HepG2 (cell line): ENCODE data around the gene SDK2. TPM values are rescaled to one million over a fixed set of nuclear protein-coding genes. Genes with fewer than 3 reads are reported as not detected.
A peak's percentile ranks its signal among the peaks of the same experiment; 100 is the strongest.

Source experiments
- ATAC-seq: fragments of 200-7000 bp; cut with Tn5 transposase; 3 replicates; pipeline ENCODE4 v1.9.1; 2020; ENCODE audit warnings: mild to moderate bottlenecking, moderate library complexity
- BruUV-seq: library from RNA; stranded (reverse); fragments of 400-500 nt; replicated peaks from 2 replicates; lab custom pipeline; 2021; lab: Mats Ljungman, UMichigan
- CTCF ChIA-PET: fragments of 300-600 bp; formaldehyde crosslinking; extraction: SDS; loops from one replicate; lab custom pipeline; 2021; ENCODE audit warnings: low total read pairs, inconsistent platforms, low intra/inter-chr PET ratio; lab: Yijun Ruan, JAX
- POLR2A ChIA-PET: fragments of 350-600 bp; sonication (Branson Sonifier 250); formaldehyde crosslinking; loops from one replicate; lab custom pipeline; 2020; ENCODE audit warnings: antibody characterized with exemption, inconsistent platforms; lab: Yijun Ruan, JAX
- DNase-seq: peaks from one replicate; pipeline ENCODE4 v3.0.0-alpha.2; 2015; ENCODE audit warnings: low spot score
- FAIRE-seq: peaks from 3 replicates; lab custom pipeline; 2011; peaks lifted over from hg19 to GRCh38; lab: Jason Lieb, UNC
- H2AFZ ChIP-seq: one replicate; pipeline ENCODE4 v1.6.1; 2011; ENCODE audit warnings: low read length, inconsistent platforms
- H3K27ac ChIP-seq: fragments of 300-600 bp; 3 replicates; pipeline ENCODE4 v1.8.0; 2011; ENCODE audit warnings: mixed run types, mild to moderate bottlenecking, mixed read lengths, low read length, inconsistent platforms; ENCODE audit not compliant: insufficient read depth; ENCODE audit errors: extremely low read length
- H3K27me3 ChIP-seq, 2 experiments: fragments of 200-600 bp in 1 of 2; 2 replicates in 1 of 2; 3 replicates in 1 of 2; pipeline versions ENCODE4 v1.6.0 to v1.8.0; 2011; ENCODE audit warnings: low read length in 2 of 2, mild to moderate bottlenecking in 2 of 2, moderate library complexity in 2 of 2, inconsistent platforms in 1 of 2; ENCODE audit not compliant: insufficient read depth in 2 of 2, control insufficient read depth in 1 of 2
- H3K36me3 ChIP-seq, 2 experiments: fragments of 200-600 bp in 1 of 2; replicated peaks in 1 of 2; 2 replicates in 1 of 2; 3 replicates in 1 of 2; pipeline versions ENCODE4 v1.5.1 to v1.8.0; 2011; ENCODE audit warnings: low read length in 2 of 2, inconsistent platforms in 1 of 2; ENCODE audit not compliant: insufficient read depth in 2 of 2, control insufficient read depth in 1 of 2
- H3K4me1 ChIP-seq: 2 replicates; pipeline ENCODE4 v1.5.1; 2012; ENCODE audit warnings: low read length, inconsistent platforms; ENCODE audit not compliant: insufficient read depth
- H3K4me2 ChIP-seq: 2 replicates; pipeline ENCODE4 v1.6.0; 2011; ENCODE audit warnings: low read depth, low read length, inconsistent platforms
- H3K4me3 ChIP-seq, 3 experiments: fragments of 200-600 bp in 1 of 3; sonication (generic), shearing (Covaris generic) in 1 of 3; replicated peaks in 1 of 3; 2 replicates each; pipeline ENCODE4 v1.5.1; 2011 to 2016; ENCODE audit warnings: low read length in 3 of 3, inconsistent platforms in 2 of 3, low read depth in 2 of 3, mild to moderate bottlenecking in 2 of 3, control low read depth in 1 of 3, mixed read lengths in 1 of 3; ENCODE audit not compliant: insufficient read depth in 1 of 3
- H3K79me2 ChIP-seq: one replicate; pipeline ENCODE4 v1.6.1; 2011; ENCODE audit warnings: low read length, inconsistent platforms; ENCODE audit not compliant: insufficient read depth
- H3K9ac ChIP-seq: 2 replicates; pipeline ENCODE4 v1.6.0; 2011; ENCODE audit warnings: mild to moderate bottlenecking, low read depth, low read length, inconsistent platforms; ENCODE audit not compliant: insufficient read depth
- H3K9me3 ChIP-seq: 2 replicates; pipeline ENCODE4 v1.5.1; 2012; ENCODE audit warnings: mild to moderate bottlenecking, low read length
- H4K20me1 ChIP-seq: 2 replicates; pipeline ENCODE4 v1.6.0; 2011; ENCODE audit warnings: inconsistent platforms, mild to moderate bottlenecking, low read length, moderate library complexity; ENCODE audit not compliant: insufficient read depth
- REST ChIP-seq, 2 experiments: IDR thresholded peaks; 2 replicates each; pipeline ENCODE4 v1.6.1; 2011 to 2012; ENCODE audit warnings: low read length in 2 of 2, borderline replicate concordance in 1 of 2, low read depth in 1 of 2, mild to moderate bottlenecking in 1 of 2, moderate library complexity in 1 of 2
- SMAD9 ChIP-seq: sonication (generic); formaldehyde crosslinking; IDR thresholded peaks from 2 replicates; pipeline ENCODE4 v1.5.1; 2020; ENCODE audit warnings: mild to moderate bottlenecking, missing genetic modification reagents
- ZNF354B ChIP-seq: sonication (generic); formaldehyde crosslinking; IDR thresholded peaks from 2 replicates; pipeline ENCODE4 v1.8.0; 2022; ENCODE audit warnings: mild to moderate bottlenecking, missing genetic modification reagents
- WGBS: methylation state at CpG from one replicate; pipeline ENCODE4 v1.1.6; 2017; ENCODE audit warnings: low lambda C conversion rate; 5-methylcytosine and 5-hydroxymethylcytosine counted together
- in situ Hi-C: cut with HindIII; loops from 2 replicates; pipeline ENCODE4 v1.10.0; 2017; ENCODE audit warnings: low pct_unique_long_range_greater_than_20kb; ENCODE audit not compliant: extremely low pct_ligation_motif_present
- intact Hi-C: fragments of 100-400 bp; cut with micrococcal nuclease; formaldehyde crosslinking; loops from one replicate; pipeline ENCODE4 v1.10.0; 2022; ENCODE audit not compliant: unreplicated experiment
- polyA plus RNA-seq, 8 experiments: library from polyadenylated mRNA; depleted of rRNA in 3 of 8; stranded (reverse) in 7 of 8; unstranded in 1 of 8; fragments of >200 nt; fragmentation: Illumina TruSeq in 4 of 8; extraction: Trizol in 4 of 8; gene quantifications; 2 replicates each; pipeline versions ENCODE4 v1.2.1 to v1.2.3, GENCODE V29; 2011 to 2016; ENCODE audit warnings: low read depth in 4 of 8, missing spikeins in 1 of 8, mixed read lengths in 1 of 8; ENCODE audit not compliant: insufficient read depth in 1 of 8
- total RNA-seq, 5 experiments: library from RNA; depleted of rRNA; stranded (reverse); fragments of >200 nt; fragmentation: Illumina TruSeq; extraction: Trizol; gene quantifications; 2 replicates each; pipeline ENCODE4 v1.2.3, GENCODE V29; 2016; ENCODE audit warnings: low read depth in 1 of 5

Gene SDK2
- total and polyA plus RNA-seq, 2 of the 13 experiments (the other 11 are each of a cell fraction or from before 2014, with no cell fraction given) = not detected

DNA sequence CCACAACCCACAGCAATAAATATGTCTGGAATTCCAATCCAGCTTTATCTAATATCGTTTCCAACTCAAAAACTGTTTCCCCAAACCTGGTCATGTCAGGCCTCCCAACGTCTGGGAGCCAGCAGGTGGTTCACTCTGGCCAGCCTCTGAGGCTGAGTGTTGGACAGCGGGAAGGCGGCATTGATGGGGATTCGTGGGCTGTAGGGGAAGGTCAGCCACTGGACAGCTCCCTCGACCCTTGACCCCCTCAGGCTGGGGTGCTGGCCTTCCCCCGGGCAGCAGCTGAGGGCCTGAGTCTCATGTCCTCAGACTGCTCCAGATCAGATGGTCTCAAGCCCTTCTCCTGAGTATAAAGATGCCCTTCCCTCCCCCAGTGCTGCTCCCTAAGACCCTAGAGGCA, 50.2 kb downstream of the SDK2 start:
- H2AFZ ChIP-seq = no peak overlapping the region
- H3K27ac ChIP-seq = no peak overlapping the region
- DNase-seq = no peak
- 34% methylated on average over 5 of the region's 7 CpGs for WGBS
- intact Hi-C loops = no loop called here
- no peak overlapping the region for H3K4me3 ChIP-seq
- TF ChIP-seq REST (IDR thresholded peaks at IDR 0.05; ENCODE audit: borderline replicate concordance in 1 of 2, low read depth in 1 of 2, low read length in 2 of 2) (peak; percentile 30 to 74; a peak in 3 of 4 replicates), SMAD9 (no peak), ZNF354B (no peak)
- TF ChIP-seq, all 625 proteins: peak for 1
- Histone ChIP-seq H4K20me1 (no peaks in the 10 kb centered on the region), H3K4me1 (no peaks in the 10 kb centered on the region), H3K27me3 (peaks cover 12 to 81% of the 10 kb centered on the region in 2 experiments; a peak in 4 of 5 replicates), H3K36me3 (no peaks in the 10 kb centered on the region), H3K4me2 (no peak overlapping the region), H3K9ac (no peak overlapping the region), H3K9me3 (no peaks in the 10 kb centered on the region), H3K79me2 (no peaks in the 10 kb centered on the region)
- no TSS peak for BruUV-seq
- CTCF ChIA-PET = no interaction called here
- POLR2A ChIA-PET = no interaction called here
- no peak for ATAC-seq
- in situ Hi-C loops = no loop called here
- FAIRE-seq = no peak
